GM18502 (cell line): ENCODE measurements around the gene ZSCAN29.
"Not testable (repeated sequence)": the region's sequence is repeated elsewhere in the genome, so short reads cannot be mapped to it uniquely, and the experiment has no call there.

Source experiments
- ATAC-seq: cut with Tn5 transposase; IDR thresholded peaks from one replicate; pipeline ENCODE4 v1.9.1; 2021; ENCODE audit warnings: mild to moderate bottlenecking; ENCODE audit not compliant: unreplicated experiment, poor library complexity

The ZSCAN29 gene

DNA sequence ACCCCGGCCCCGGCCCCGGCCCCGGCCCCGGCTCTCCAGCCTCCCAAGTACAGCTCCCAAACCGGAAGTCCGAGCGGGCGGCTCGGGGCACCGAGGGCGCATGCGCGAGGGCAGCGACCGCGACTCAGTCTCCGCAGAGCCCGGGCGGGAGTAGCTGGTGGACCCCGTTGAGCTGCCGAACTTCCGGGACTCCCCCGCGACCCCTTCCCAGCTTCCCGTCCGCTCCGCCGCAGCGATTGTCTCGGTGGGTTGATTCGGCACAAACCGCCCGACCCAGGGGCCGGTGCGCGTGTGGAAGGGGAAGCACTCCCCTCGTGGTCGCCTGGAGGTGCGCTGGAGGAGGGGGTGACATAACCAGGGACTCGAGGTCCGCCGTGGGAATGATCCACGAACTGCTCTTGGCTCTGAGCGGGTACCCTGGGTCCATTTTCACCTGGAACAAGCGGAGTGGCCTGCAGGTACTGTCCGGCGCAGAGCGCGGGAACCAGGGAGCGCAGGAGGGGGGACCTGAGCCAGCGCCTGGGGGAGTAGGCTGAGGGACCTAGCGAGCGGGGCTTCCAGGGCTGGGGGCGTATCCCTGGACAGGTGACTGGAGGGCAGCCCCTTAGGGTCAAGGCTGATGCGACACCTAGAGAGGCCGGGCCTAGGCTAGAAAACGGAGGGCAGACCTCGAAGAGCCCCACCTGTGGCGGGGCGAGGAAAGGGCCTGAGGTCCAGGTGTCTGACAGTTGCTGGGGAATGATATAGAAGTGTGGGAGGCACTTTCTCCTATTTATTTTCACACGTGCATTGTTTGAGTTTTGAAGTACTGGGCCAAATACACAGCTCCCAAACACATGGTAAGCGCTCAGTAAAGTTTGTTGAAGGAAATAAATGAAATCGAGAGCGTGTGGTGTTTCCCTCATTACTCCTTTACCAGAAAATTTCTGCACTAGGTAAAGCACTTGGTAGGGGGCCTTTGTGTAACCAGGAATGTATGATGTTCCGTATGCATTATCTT is at the start of gene ZSCAN29, which contains the start of gene TUBGCP4:
Gene ZSCAN29, minus strand, starts transcription at position 69 of the 1,000 bp plus-strand sequence. CDS start 1,130 bp downstream, outside the sequence.
Gene TUBGCP4, plus strand, starts transcription at position 127 of the 1,000 bp plus-strand sequence. Its CDS starts 254 bp downstream, at position 381.
- peak; percentile 74 for ATAC-seq

DNA sequence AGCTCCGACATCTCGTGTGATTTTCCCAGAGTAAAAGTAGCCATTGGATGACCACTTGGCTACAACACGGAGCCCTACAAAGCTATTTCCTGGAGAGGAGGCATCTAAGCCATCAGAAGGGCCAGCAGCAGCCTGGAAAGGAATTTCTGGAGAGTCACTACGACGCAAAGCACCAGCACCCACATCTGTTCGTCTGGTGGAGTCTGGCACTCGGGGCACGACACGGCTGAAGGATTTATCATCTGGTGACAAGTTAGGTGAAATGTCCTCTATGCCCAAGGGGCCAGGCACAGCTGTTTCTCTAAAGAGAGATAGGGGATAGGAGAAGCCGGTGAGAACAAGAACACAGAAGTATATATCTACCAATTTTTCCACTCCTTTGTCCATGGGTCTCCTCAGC is 49.6 kb upstream of the ZSCAN29 start:
- no peak for ATAC-seq

DNA sequence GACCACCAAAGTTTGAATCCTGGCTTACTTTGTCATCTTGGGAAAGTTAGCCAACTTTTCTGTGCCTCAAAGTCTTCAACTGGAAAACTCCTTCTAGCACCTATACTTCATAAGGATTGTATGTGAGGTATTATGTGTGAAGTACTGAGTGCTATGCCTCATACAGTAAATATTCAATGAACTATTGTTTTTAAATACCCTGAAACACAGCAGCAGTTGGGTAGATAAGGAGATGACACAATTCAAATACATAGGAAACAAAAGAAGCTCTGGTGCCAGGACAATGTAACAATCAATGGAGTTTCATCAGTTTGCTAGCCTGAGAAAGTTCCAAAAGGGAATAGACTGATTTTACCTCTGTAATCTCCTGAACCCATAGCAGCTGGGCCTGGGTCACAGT is 43.4 kb upstream of the ZSCAN29 start:
- ATAC-seq: no peak

DNA sequence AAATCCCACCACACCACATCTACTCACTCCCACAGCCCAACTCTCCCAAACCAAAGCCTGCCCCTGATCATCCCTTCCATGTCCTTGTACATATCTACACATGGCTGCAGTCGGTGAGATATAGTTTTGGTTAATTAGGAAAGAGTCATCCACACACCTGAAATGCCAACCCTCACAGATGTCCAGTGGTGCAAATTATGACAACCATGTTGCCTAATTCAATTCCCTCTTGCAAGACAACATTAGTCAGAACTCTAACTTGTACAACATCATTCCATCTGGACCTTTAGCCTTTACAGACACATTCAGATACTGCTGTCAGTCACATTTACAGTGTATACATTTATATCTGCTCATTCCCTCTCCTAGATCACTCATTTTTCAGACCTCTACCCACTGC is 41.3 kb upstream of the ZSCAN29 start:
- no peak for ATAC-seq

DNA sequence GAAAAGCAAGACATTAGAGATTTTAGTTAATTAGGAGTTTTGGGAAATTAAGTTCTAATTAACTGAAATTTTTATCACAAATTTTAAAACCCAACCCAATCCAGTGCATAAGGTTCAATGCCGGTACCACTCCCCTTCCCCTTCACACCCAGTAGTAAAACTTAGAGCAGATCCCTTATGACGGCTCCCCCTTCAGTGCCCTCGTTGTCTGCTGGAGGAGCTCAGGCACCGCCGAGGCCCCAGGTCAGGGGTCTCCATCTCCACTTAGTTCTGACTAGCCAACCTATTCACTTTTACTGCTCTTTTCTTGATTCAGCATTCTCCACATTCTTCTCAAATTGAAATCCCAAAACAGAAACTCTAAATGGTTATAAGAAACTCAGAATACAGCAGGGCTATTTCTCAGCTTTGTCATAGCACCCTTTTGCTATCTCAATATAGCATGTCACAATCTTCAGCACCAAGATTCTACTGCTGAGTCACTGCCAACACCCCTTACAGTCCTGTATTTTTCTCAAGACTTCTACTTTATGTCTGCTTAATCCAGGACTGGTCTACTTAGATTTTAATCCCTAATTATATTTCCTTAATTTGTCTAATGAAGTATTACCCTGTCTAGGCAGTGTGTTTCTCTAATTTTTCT is 39.9 kb upstream of the ZSCAN29 start:
- ATAC-seq: no peak

DNA sequence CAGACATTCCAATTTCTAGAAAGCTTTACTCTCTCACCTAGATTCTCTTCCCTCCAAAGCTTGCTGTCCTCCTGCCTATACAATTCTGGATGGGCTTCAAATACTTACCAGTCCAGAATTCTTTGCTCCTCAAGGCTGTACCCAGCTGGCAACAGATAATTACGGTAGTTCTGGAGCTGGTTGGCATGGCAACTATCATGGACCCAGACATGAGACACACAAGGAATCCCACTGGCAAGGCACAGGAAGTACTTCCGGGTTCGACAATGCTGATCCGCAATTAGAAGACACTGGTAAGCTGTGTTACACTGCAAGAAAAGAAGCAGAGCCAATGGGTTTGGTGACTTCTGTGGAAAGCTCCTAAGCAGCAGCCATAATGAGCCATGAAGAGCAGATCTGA is 37.9 kb upstream of the ZSCAN29 start:
- no peak for ATAC-seq

DNA sequence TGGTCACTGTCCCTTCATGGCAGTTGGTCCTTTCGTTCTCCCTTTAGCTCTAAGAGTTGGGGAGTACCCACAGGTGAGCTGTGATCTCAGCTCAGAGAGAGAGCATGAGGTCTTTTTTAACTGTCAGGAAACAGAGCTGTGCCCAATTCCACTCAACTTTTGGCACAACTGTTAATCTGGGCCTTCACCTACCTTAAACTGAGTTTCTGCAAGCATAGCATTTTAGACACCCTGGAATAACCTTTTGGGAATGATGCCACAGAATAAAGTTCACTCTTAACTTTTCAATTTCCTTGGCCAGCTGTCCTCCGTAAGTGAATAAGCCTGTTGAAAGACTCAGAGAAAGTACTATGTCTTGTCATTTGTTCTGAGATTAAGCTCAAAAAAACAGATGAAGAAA is 36.0 kb upstream of the ZSCAN29 start:
- ATAC-seq: no peak

DNA sequence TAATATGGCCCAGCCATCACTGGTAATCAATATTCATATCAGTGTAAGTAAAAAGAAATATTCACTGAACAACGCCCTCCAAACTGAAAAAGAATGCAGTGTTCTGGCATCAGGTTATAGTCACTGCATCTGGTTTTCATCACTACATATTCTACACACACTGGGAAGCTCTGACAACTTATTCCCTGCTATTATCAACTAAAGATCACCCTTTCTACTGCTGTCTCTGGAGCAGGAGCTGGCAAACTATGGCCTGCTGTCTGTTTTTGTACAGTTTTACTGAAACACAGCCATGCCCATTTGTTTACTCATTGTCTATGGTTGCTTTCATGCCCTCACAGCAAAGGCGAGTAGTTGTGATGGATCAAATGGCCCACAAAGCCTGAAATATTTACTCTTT is 35.3 kb upstream of the ZSCAN29 start:
- no peak for ATAC-seq

DNA sequence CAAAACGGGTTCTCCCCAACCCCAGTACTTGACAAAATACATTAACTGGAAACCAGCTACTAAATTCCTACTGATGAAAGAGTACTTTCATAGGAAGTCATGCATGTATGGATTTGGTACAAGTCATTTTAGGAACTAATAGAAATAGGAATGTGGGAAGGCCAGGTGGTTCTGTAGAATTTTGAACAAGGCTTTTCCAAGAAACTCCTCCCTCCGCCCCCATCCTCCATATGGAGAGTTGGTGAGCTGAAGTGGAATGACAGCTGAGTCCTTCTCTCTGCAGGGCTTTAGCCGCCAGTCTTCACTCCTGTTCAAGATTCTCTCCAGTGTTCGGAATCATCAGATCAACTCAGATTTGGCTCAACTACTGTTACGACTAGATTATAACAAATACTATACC is 33.3 kb upstream of the ZSCAN29 start:
- ATAC-seq: no peak

DNA sequence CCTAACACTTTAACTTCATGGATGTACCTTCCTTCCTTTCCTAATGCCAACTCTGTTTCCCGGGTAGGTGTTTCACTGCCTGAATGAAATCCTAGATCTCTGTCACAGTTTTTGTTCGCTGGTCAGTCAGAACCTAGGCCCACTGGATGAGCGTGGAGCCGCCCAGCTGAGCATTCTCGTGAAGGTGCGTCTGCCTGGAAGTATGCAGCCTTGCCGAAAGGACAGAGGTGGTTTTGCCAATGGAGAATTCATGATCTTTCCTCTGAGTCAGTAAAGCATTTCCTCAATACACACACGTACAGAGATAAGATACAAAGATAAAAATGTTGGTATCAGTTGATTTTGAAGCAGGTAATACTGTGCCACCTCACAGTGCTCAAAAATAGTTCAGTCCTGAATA is 32.8 kb upstream of the ZSCAN29 start:
- no peak for ATAC-seq

DNA sequence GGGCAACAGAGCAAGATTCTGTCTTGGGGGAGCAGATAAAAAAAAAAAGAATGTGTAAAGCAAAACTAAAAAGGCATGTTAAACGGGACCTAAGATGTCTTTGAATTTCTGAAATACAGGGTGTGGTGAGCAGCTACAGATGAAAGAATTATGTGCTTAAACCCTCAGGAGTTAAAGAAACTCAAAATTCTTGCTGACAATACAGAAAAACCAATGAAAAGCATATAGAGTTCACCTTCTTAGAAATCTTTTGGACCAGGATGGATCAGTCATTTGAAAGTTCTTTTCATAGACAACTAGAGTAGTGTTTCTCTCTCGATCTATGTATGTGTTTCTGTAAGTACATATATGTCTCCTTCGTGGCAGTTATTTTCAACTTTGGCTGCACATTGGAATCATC is 31.4 kb upstream of the ZSCAN29 start:
- ATAC-seq: no peak

DNA sequence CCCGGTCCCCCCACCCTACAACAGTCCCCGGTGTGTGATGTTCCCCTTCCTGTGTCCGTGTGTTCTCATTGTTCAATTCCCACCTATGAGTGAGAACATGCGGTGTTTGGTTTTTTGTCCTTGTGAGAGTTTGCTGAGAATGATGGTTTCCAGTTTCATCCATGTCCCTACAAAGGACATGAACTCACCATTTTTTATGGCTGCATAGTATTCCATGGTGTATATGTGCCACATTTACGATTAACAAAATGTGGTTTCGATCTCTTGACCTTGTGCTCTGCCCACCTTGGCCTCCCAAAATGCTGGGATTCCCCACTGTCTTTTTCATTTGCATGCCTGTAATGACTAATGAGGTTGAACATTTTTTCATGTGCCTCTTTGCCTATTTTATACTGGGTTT is 22.7 kb upstream of the ZSCAN29 start:
- ATAC-seq: not testable (repeated sequence)

DNA sequence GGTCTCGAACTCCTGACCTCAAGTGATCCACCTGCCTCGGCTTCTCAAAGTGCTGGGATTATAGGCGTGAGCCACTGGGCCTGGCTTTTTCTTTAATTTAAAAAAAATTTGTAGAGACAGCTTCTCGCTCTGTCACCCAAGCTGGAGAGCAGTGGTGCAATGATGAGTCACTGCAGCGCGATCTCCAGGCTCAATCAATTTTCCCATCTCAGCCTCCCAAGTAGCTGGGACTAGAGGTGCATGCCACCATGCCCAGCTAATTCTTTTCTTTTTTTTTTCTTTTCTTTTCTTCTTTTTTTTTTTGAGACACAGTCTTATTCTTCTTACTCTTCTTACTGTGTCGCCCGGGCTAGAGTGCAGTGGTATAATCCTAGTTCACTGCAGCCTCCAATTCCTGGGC is 19.9 kb upstream of the ZSCAN29 start:
- ATAC-seq: no peak

DNA sequence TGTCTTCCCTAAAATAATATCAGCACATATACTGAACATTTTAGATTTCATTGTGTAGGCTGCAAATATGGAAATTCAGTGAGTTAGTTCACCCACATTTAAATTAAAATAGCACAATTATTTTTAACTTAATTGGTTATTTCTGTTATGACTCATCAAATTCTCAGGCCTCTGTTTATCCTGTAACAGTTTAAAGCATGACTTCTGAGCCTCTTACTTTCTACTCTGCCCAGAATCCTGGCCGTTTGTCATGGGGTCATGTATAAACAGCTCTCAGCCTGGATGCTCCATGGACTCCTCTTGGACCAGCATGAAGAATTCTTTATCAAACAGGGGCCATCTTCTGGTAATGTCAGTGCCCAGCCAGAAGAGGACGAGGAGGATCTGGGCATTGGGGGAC is 12.2 kb upstream of the ZSCAN29 start:
- no peak for ATAC-seq

DNA sequence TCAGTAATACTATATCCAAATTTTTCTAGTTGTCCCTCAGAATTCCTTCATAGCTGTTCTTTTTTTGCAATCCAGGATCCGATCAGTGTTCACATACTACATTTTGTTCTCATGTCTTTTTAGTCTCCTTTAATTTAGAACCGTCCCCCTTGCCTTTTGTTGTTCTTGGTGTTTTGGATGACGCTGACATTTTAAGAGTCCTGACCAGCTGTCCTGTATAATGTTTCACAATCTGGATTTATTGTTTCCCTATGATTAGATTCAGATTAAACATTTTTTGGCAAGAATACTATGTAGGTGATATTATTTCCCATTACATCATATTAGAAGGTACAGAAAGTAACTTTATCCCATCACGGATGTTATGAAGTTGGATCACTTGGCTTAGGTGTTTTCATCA is 11.5 kb upstream of the ZSCAN29 start:
- ATAC-seq: no peak

DNA sequence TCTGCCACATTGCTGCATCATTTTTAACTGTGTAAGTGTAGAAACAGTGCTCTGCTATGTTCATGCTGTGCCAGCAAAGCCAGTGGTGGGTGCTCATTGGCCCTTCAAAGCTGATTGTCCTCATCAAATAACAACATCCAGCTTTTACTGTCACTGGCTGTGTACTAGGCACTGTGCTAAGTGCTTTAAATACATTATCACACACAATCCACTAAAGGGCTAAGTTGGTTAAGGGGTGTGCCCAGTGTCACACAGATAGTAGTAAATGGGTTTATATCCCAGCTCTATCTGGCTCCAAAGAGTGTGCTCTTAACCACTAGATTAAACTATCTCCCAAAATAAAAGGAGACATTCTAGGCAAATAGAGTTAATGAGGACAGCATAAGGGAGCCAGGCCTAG is 7.8 kb upstream of the ZSCAN29 start:
- no peak for ATAC-seq

DNA sequence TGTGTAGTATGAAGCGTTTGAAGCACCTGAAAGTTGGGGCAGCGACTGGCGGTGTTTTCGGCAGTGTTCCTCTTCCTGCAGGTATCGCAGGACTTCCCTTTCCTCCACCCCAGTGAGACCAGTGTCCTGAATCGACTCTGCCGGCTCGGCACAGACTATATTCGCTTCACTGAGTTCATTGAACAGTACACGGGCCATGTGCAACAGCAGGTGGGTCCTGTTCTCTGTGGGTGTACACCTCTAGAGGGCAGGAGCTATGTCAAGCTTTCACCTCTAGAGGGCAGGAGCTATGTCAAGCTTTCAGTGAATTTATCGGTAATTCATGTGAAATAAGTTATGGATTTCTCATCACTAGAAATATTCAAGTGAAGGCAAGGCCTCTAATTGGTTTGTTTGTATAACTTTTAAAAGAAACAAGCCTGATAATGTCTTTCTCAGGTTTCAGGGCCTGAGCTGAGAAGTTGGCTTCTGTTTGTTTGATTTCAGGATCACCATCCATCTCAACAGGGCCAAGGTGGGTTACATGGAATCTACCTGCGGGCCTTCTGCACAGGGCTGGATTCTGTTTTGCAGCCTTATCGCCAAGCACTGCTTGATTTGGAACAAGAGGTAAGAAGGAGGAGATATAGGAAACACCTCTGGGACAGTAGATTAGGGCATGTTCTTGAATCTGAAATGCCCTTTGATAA is 5.3 kb upstream of the ZSCAN29 start:
- ATAC-seq: no peak

DNA sequence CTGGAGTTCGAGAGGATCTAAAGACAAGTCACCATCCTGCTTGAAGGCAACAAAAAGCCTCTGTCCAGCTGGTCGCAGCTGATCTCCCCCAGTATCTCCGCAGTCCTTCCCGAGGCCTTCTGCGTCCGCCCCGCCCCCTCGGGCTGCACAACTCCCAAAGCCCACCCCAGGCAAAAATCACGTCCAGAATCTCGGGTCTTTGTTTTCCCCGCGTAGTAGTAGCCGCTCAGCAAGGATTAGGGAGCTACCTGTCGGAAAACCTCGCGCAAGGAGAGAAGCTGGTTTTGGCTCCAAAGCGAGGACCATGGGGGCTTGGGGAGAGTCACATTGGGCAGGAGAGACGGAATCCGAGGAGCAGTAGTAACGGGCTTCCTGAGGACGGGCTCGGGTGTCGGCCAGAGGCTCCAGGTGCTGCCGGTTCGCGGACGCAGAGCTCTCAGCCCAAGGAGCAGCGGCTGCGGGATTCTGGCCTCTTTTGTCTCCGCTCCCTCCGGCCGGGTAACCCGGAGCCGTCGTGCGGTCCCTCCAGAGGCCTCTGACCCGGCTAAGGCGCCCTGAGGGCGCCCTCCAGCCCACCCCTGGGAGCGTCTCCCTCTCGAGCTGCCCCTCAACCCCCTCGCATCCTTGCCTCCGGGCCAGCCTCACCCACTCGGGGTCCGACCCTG is 401 bp downstream of the ZSCAN29 start:
- ATAC-seq: peak; percentile 37

DNA sequence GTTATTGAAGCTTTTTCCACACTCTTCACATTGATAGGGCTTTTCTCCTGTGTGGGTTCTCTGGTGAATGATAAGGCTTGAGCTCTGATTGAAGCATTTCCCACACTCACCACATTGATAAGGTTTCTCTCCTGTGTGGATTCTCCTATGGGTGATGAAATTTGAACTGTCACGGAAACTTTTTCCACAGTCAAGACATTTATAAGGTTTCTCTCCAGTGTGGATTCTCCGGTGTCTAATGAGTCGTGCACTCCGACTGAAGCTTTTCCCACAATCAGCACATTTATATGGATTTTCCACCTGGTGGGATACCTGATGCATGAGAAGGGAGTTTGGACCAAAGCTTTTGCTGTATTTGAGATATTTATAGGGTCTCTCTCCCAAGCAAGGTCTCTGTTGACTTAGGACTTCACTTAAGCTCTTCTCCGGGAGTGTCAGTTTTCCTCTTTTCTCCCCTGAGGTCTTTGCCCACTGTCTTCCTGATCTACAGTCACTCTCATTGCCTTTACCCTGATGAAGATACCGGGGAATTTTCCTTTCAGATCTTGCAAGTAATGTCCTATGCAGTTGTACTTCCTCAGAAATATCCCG is 9.4 kb downstream of the ZSCAN29 start:
- ATAC-seq: no peak

DNA sequence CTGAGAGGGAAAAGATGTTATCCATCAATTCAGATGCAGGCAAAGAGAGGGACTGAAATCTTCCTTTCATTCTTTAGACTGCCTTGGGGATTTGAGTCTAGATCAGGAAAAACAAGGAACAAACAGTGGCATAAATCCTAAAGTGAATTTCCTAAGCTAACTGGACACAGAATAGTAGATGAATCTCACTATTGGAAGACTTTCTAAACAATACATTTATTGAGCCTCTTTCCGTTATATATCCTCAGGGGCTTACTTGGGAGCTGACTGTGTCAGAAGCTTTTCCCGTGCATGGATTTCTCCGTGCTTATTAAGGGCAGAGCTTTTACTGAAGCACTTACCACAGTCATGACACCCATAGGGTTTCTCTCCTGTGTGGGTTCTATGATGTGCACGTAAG is 10.0 kb downstream of the ZSCAN29 start:
- no peak for ATAC-seq
